ENCODE measurements around the gene FGF8. TPM values are rescaled to one million over a fixed set of nuclear protein-coding genes. Genes with fewer than 3 reads are reported as not detected.

Gene FGF8
- total RNA-seq, 4 donors from 2014 or later = not detected

DNA sequence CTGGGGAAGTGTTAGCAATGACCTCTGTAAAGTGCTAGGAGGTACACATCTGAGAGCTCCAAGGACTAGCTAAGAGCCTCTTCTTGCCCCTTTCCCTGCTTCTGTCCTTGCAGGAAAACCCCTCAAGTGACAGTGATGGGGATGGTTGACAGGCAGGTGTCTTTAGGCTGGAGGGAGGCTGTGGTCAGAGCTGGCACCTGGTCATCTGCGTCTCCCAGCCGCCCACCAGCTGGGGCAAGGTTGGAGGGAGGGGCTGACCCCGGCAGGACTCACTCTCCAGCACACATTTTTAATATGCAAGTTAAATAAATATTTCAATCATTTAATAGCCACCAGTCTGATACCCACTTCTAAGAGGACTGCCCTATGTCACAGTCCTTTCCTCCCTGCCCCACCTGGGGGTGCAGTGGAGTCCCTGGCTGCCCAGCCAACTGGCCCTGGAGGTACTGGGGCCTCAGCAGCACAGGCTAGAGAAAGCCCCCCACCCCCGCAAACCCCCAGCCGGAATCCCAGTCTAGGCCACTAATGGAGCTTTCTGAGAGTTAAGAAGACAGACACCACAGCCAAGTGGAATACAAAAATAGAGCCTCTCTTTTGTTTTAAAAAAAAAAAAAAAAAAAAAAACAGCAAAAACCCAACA is 6.3 kb downstream of the FGF8 start:
- Histone ChIP-seq H3K9me3 (no peaks in the 10 kb centered on the region), H3K27ac (no peak overlapping the region), H3K36me3 (no peaks in the 10 kb centered on the region), H3K27me3 (peaks cover 87% of the 10 kb centered on the region), H3K4me3 (no peak overlapping the region), H3K4me1 (peaks cover 0 to 16% (median 3%) of the 10 kb centered on the region in 3 donors)
- no peak for ATAC-seq
- WGBS, 2 donors (ENCODE audit: low coverage in 1 of 2) = 69 to 80% methylated on average over 1 to 2 of the region's 5 CpGs
- TF ChIP-seq EP300 (IDR thresholded peaks at IDR 0.05) (no peak), POLR2AphosphoS5 (IDR thresholded peaks at IDR 0.05) (no peak), POLR2A (IDR thresholded peaks at IDR 0.05) (no peak)
- TF ChIP-seq, protein P1, sequence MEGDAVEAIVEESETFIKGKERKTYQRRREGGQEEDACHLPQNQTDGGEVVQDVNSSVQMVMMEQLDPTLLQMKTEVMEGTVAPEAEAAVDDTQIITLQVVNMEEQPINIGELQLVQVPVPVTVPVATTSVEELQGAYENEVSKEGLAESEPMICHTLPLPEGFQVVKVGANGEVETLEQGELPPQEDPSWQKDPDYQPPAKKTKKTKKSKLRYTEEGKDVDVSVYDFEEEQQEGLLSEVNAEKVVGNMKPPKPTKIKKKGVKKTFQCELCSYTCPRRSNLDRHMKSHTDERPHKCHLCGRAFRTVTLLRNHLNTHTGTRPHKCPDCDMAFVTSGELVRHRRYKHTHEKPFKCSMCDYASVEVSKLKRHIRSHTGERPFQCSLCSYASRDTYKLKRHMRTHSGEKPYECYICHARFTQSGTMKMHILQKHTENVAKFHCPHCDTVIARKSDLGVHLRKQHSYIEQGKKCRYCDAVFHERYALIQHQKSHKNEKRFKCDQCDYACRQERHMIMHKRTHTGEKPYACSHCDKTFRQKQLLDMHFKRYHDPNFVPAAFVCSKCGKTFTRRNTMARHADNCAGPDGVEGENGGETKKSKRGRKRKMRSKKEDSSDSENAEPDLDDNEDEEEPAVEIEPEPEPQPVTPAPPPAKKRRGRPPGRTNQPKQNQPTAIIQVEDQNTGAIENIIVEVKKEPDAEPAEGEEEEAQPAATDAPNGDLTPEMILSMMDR (IDR thresholded peaks at IDR 0.05) = no peak

DNA sequence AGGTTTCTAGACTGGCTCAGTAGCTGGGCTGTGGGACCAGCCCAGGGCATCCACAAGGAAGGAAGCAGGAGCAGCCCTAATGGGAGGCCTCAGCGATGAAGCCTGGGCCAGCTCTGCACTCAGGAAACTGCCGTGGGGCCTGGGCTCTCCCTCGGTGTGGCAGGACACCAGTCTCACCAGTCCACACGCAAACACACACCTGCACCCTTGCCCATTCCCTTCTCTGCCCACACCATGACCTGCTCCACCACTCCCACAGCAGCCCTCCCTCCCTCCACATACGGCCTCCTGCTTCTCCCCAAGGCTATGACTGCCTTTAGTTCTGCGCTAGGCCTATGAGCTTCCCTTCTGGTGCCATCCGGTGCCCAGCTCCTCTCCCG is 7.1 kb downstream of the FGF8 start:
- no peak for ATAC-seq

DNA sequence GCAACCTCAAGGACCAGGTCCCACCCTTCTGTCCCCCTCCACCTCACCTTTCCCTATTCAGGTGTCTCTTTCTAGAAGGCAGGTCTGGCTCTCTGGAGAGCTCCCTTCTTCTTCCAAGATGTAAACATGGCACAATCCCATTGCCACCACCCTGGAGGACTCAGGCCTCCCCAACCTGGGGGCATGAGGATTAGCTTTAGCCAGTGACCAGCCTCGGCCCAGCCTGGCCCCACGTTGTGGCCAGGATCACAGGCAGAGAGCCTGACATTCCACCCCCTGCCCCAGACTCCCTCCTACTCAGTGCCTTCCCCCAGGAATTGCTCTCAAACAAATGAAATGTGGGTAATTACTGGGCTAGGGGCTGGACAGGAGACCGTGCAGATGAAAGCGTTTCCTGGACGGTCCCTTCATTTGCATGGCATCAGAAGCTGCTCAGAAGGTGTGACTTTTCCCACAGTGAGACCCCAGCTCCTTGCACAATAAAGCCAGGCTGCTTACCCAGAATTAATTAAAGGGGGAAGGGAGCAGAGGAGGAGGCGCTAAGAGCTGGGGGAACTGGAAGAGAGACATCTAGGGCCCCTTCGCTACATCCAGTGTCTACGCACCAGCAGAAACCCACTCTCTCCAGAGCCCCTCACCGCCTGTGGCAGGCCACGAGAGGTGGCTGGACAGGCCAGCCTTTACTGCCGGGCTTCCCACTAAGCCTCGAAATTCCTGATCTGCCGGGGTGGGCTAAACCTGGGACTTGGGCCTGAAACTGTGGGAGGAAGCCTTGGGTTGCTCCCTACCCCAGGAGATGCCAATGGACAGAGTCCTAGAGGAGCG is 7.7 kb downstream of the FGF8 start:
- WGBS, 2 donors (ENCODE audit: low coverage in 1 of 2) = 50 to 79% methylated on average over 5 to 6 of the region's 14 CpGs
- ATAC-seq = no peak
- Histone ChIP-seq H3K4me1 (peaks cover 0 to 2% (median 0%) of the 10 kb centered on the region in 3 donors), H3K4me3 (no peak overlapping the region), H3K36me3 (no peaks in the 10 kb centered on the region), H3K27me3 (peaks cover 85% of the 10 kb centered on the region), H3K9me3 (no peaks in the 10 kb centered on the region), H3K27ac (no peak overlapping the region)
- TF ChIP-seq EP300 (IDR thresholded peaks at IDR 0.05) (no peak), POLR2AphosphoS5 (IDR thresholded peaks at IDR 0.05) (no peak), POLR2A (IDR thresholded peaks at IDR 0.05) (no peak)
- TF ChIP-seq, protein P1 (IDR thresholded peaks at IDR 0.05) = no peak

More for the DNA sequence above, 7.1 kb downstream of the FGF8 start:
- Histone ChIP-seq H3K9me3 (no peaks in the 10 kb centered on the region), H3K36me3 (no peaks in the 10 kb centered on the region), H3K27ac (no peak overlapping the region), H3K27me3 (peaks cover 85% of the 10 kb centered on the region), H3K4me3 (no peak overlapping the region), H3K4me1 (peaks cover 0 to 8% (median 0%) of the 10 kb centered on the region in 3 donors)
- TF ChIP-seq EP300 (IDR thresholded peaks at IDR 0.05) (no peak), POLR2A (IDR thresholded peaks at IDR 0.05) (no peak), POLR2AphosphoS5 (IDR thresholded peaks at IDR 0.05) (no peak)
- TF ChIP-seq, protein P1 (IDR thresholded peaks at IDR 0.05) = no peak
- WGBS, 2 donors (ENCODE audit: low coverage in 1 of 2) = 84 to 94% methylated on average over 4 to 8 of the region's 8 CpGs

DNA sequence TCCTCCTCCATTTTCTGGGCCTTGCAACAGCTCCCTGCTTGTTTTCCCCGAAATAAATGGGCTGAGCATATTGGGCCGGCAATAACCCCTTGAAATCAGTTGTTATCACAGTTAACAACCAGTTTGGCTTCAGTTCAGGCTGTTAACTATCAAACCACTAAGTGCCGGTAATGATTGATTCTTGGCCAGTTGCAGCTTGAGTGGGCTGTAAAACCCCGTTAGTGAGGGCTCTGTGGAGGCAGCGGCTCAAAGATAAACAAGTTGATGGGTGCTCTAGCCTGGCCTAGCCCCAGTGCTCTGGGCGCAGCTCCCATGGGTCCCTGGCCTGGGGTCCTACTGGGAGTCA is 8.3 kb downstream of the FGF8 start:
- Histone ChIP-seq H3K27me3 (peaks cover 85% of the 10 kb centered on the region), H3K4me3 (no peak overlapping the region), H3K36me3 (no peaks in the 10 kb centered on the region), H3K27ac (no peak overlapping the region), H3K9me3 (no peaks in the 10 kb centered on the region), H3K4me1 (no peaks in the 10 kb centered on the region)
- ATAC-seq = no peak
- whole genome bisulfite sequencing, 2 donors (ENCODE audit: low coverage in 1 of 2) = 47 to 72% methylated on average over 2 to 4 of the region's 6 CpGs
- no peak for TF ChIP-seq POLR2AphosphoS5 (IDR thresholded peaks at IDR 0.05)

DNA sequence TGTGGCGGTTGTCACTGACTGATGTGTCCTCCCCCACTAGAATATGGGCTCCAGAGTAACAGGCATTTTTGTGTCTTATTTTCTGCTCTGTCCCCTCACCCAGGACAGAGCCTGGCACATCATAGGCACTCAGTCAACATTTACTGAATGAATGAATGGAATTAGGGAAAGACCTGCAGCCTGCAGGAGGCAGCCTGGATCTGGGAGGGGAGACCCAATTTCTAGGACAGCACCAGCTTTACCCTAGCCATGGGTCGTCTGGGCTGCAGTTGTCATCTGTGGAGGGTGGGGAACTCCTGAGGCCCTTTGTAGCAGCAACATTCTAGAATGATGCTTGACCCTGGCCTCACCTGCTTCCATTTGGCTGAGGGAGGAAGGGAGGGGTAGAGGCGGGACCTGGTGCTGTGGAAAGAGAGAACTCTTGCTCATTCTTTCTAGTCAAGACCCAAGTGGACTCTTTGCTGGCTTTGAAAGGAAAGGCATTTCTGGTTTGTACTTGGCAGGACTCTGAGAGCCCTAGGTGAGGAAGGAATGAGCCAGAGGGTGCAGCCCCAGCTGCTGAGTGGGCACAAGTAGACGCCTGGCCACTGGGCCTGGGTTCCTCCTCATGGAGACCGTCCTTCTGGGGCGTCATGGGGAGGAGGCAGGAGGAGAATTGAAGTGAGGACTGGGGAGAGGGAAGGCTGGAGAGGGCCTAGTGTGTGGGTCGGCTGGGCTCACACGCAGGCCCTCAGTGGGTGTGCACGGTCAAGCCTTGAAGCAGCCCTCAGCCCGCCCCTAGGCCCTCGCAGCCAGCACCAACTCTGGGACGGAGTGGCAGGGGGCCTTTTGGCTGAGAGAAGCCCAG is 8.9 kb downstream of the FGF8 start:
- Histone ChIP-seq H3K9me3 (no peaks in the 10 kb centered on the region), H3K36me3 (no peaks in the 10 kb centered on the region), H3K4me1 (no peaks in the 10 kb centered on the region), H3K4me3 (no peak overlapping the region), H3K27ac (no peak overlapping the region), H3K27me3 (peaks cover 85% of the 10 kb centered on the region)
- ATAC-seq = no peak
- TF ChIP-seq POLR2AphosphoS5 (IDR thresholded peaks at IDR 0.05) = no peak
- TF ChIP-seq, protein P1 (IDR thresholded peaks at IDR 0.05) = no peak
- no peak for TF ChIP-seq POLR2A (IDR thresholded peaks at IDR 0.05)
- TF ChIP-seq EP300 (IDR thresholded peaks at IDR 0.05) = no peak
- WGBS, 2 donors (ENCODE audit: low coverage in 1 of 2) = 71 to 74% methylated on average over 3 to 4 of the region's 12 CpGs
